WTC11 (cell line): ENCODE results near the gene EDN3. TPM values are rescaled to one million over a fixed set of nuclear protein-coding genes. Genes with fewer than 3 reads are reported as not detected.

Experiments used
- ATAC-seq: fragments of 200-7000 bp; cut with Tn5 transposase; 2 replicates; pipeline ENCODE4 v1.10.0; 2021; ENCODE audit warnings: mild to moderate bottlenecking, moderate library complexity
- CTCF ChIA-PET: fragments of 300-600 bp; sonication (Branson Sonifier 250); formaldehyde crosslinking; loops from one replicate; lab custom pipeline; 2021; ENCODE audit warnings: antibody characterized with exemption; lab: Charles Lee
- POLR2A ChIA-PET: fragments of 350-600 bp; sonication (Branson Sonifier 250); formaldehyde crosslinking; loops from one replicate; lab custom pipeline; 2021; ENCODE audit warnings: antibody characterized with exemption; lab: Charles Lee
- DNase-seq: peaks from one replicate; pipeline ENCODE4 v3.0.0; 2021; ENCODE audit warnings: low spot score
- H3K27ac Mint-ChIP-seq: 2 replicates; pipeline ENCODE4 v1.8.0; 2021; ENCODE audit warnings: mixed read lengths
- H3K27me3 Mint-ChIP-seq: 2 replicates; pipeline ENCODE4 v1.8.0; 2021; ENCODE audit warnings: low read depth, mild to moderate bottlenecking, moderate library complexity, mixed read lengths
- H3K36me3 Mint-ChIP-seq: 2 replicates; pipeline ENCODE4 v1.8.0; 2021; ENCODE audit warnings: mixed read lengths
- H3K4me1 Mint-ChIP-seq: 2 replicates; pipeline ENCODE4 v1.8.0; 2022; ENCODE audit warnings: mixed read lengths
- H3K4me3 Mint-ChIP-seq: 2 replicates; pipeline ENCODE4 v1.8.0; 2021; ENCODE audit warnings: mild to moderate bottlenecking, moderate library complexity, mixed read lengths
- H3K9me3 Mint-ChIP-seq: 2 replicates; pipeline ENCODE4 v1.8.0; 2021; ENCODE audit warnings: mixed read lengths
- EMX1 ChIP-seq: fragments of 250-450 bp; sonication (Bioruptor Pico); IDR thresholded peaks from 2 replicates; pipeline ENCODE4 v1.8.0; 2021; ENCODE audit warnings: mild to moderate bottlenecking
- ERG ChIP-seq: fragments of 250-450 bp; sonication (Bioruptor Pico); IDR thresholded peaks from 2 replicates; pipeline ENCODE4 v1.8.0; 2021; ENCODE audit warnings: mild to moderate bottlenecking
- FOXJ3 ChIP-seq: sonication (generic); formaldehyde crosslinking; IDR thresholded peaks from 2 replicates; pipeline ENCODE4 v1.9.0; 2021; ENCODE audit warnings: missing genetic modification reagents, mild to moderate bottlenecking, borderline replicate concordance
- FOXP4 ChIP-seq: sonication (generic); formaldehyde crosslinking; IDR thresholded peaks from 2 replicates; pipeline ENCODE4 v1.8.0; 2022; ENCODE audit warnings: mild to moderate bottlenecking, missing genetic modification reagents
- GRHL2 ChIP-seq: fragments of 250-450 bp; sonication (Bioruptor Pico); IDR thresholded peaks from 2 replicates; pipeline ENCODE4 v1.8.0; 2022; ENCODE audit warnings: mild to moderate bottlenecking, moderate library complexity; ENCODE audit not compliant: insufficient replicate concordance, severe bottlenecking
- HMGA2 ChIP-seq: fragments of 250-450 bp; sonication (Bioruptor Pico); IDR thresholded peaks from 2 replicates; pipeline ENCODE4 v1.4.0; 2021; ENCODE audit warnings: mild to moderate bottlenecking, moderate library complexity
- IRF2 ChIP-seq: sonication (generic); formaldehyde crosslinking; IDR thresholded peaks from 2 replicates; pipeline ENCODE4 v1.8.0; 2022; ENCODE audit warnings: low read depth, missing genetic modification reagents, borderline replicate concordance
- JAZF1 ChIP-seq: fragments of 250-450 bp; sonication (Bioruptor Pico); IDR thresholded peaks from 2 replicates; pipeline ENCODE4 v1.9.0; 2021; ENCODE audit warnings: moderate library complexity, mild to moderate bottlenecking, inconsistent platforms
- JUN ChIP-seq: sonication (generic); formaldehyde crosslinking; IDR thresholded peaks from 2 replicates; pipeline ENCODE4 v1.8.0; 2023; ENCODE audit warnings: mild to moderate bottlenecking, missing genetic modification reagents
- NR2C2 ChIP-seq: sonication (generic); formaldehyde crosslinking; IDR thresholded peaks from 2 replicates; pipeline ENCODE4 v1.8.0; 2022; ENCODE audit warnings: mild to moderate bottlenecking, missing genetic modification reagents
- PRDM15 ChIP-seq: sonication (generic); formaldehyde crosslinking; IDR thresholded peaks from 2 replicates; pipeline ENCODE4 v1.8.0; 2022; ENCODE audit warnings: missing genetic modification reagents
- TEAD1 ChIP-seq: sonication (generic); formaldehyde crosslinking; IDR thresholded peaks from 2 replicates; pipeline ENCODE4 v1.8.0; 2022; ENCODE audit warnings: mild to moderate bottlenecking, missing genetic modification reagents
- TEAD4 ChIP-seq: sonication (generic); formaldehyde crosslinking; IDR thresholded peaks from 2 replicates; pipeline ENCODE4 v1.8.0; 2022; ENCODE audit warnings: mild to moderate bottlenecking, missing genetic modification reagents
- USF2 ChIP-seq: sonication (generic); formaldehyde crosslinking; IDR thresholded peaks from 2 replicates; pipeline ENCODE4 v1.8.1; 2023; ENCODE audit warnings: mild to moderate bottlenecking, missing genetic modification reagents, moderate library complexity
- ZNF219 ChIP-seq: sonication (generic); formaldehyde crosslinking; IDR thresholded peaks from 2 replicates; pipeline ENCODE4 v1.8.0; 2023; ENCODE audit warnings: missing genetic modification reagents, mild to moderate bottlenecking, borderline replicate concordance
- ZNF232 ChIP-seq: sonication (generic); formaldehyde crosslinking; IDR thresholded peaks from 2 replicates; pipeline ENCODE4 v1.8.0; 2022; ENCODE audit warnings: mild to moderate bottlenecking, missing genetic modification reagents
- ZNF416 ChIP-seq: fragments of 250-450 bp; sonication (Bioruptor Pico); IDR thresholded peaks from 2 replicates; pipeline ENCODE4 v1.9.0; 2021; ENCODE audit warnings: mild to moderate bottlenecking, inconsistent platforms
- ZNF671 ChIP-seq: fragments of 250-450 bp; sonication (Bioruptor Pico); IDR thresholded peaks from 2 replicates; pipeline ENCODE4 v1.8.0; 2021; ENCODE audit warnings: mild to moderate bottlenecking
- total RNA-seq: library from RNA; stranded (reverse); gene quantifications from 3 replicates; pipeline ENCODE4 v1.2.3, GENCODE V29; 2021
- TF ChIP-seq, protein P1 (sequence below): sonication (generic); formaldehyde crosslinking; IDR thresholded peaks from 2 replicates; pipeline ENCODE4 v1.8.1; 2022; ENCODE audit warnings: mild to moderate bottlenecking, missing genetic modification reagents, moderate library complexity, borderline replicate concordance
- TF ChIP-seq, protein P2 (sequence below): sonication (generic); formaldehyde crosslinking; IDR thresholded peaks from 2 replicates; pipeline ENCODE4 v1.8.1; 2023; ENCODE audit warnings: mild to moderate bottlenecking, missing genetic modification reagents, moderate library complexity

The EDN3 gene
- total RNA-seq, 1 experiment from 2014 or later: 0.13 TPM

GRCh38 chr20:59318803-59319202 is 18.4 kb downstream of the EDN3 start:
- POLR2A ChIA-PET: no interaction called here

More at GRCh38 chr20:59318803-59319202, 18.4 kb downstream of the EDN3 start:
- 0 out of 2 replicates have a peak, but pooled peaks cover 2% of the 10 kb centered on the region for H3K4me1 Mint-ChIP-seq
- TF ChIP-seq ZNF671 (CRISPR knock-in tag) (no peak), PRDM15 (CRISPR knock-in tag) (no peak), TEAD4 (CRISPR knock-in tag) (no peak), JUN (CRISPR knock-in tag) (no peak), IRF2 (no peak), ERG (CRISPR knock-in tag) (no peak), FOXP4 (CRISPR knock-in tag) (no peak), GRHL2 (no peak), ZNF219 (CRISPR knock-in tag) (no peak), ZNF232 (CRISPR knock-in tag) (no peak), TEAD1 (no peak), NR2C2 (CRISPR knock-in tag) (no peak), FOXJ3 (CRISPR knock-in tag) (no peak), HMGA2 (CRISPR knock-in tag) (no peak), ZNF416 (no peak), USF2 (no peak), JAZF1 (CRISPR knock-in tag) (no peak), EMX1 (CRISPR knock-in tag) (no peak)
- TF ChIP-seq, protein P1, sequence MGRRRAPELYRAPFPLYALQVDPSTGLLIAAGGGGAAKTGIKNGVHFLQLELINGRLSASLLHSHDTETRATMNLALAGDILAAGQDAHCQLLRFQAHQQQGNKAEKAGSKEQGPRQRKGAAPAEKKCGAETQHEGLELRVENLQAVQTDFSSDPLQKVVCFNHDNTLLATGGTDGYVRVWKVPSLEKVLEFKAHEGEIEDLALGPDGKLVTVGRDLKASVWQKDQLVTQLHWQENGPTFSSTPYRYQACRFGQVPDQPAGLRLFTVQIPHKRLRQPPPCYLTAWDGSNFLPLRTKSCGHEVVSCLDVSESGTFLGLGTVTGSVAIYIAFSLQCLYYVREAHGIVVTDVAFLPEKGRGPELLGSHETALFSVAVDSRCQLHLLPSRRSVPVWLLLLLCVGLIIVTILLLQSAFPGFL (CRISPR knock-in tag): no peak
- TF ChIP-seq, protein P2, sequence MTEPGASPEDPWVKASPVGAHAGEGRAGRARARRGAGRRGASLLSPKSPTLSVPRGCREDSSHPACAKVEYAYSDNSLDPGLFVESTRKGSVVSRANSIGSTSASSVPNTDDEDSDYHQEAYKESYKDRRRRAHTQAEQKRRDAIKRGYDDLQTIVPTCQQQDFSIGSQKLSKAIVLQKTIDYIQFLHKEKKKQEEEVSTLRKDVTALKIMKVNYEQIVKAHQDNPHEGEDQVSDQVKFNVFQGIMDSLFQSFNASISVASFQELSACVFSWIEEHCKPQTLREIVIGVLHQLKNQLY (CRISPR knock-in tag): no peak
- TF ChIP-seq, all 79 proteins: peak for 0
- H3K27me3 Mint-ChIP-seq: no peaks in the 10 kb centered on the region
- no peaks in the 10 kb centered on the region for H3K9me3 Mint-ChIP-seq
- ATAC-seq (no peak), DNase-seq (no peak)
- H3K36me3 Mint-ChIP-seq: no peaks in the 10 kb centered on the region
- CTCF ChIA-PET: no interaction called here
- H3K4me3 Mint-ChIP-seq: no peak overlapping the region
- H3K27ac Mint-ChIP-seq: no peak overlapping the region
